HEK293 (cell line): ENCODE measurements around the gene TTN.

Experiments used
- CTCF ChIA-PET: fragments of 350-600 bp; formaldehyde crosslinking; extraction: SDS; loops from one replicate; lab custom pipeline; 2021; ENCODE audit warnings: antibody characterized with exemption; lab: Yijun Ruan, JAX
- POLR2A ChIA-PET: fragments of 300-600 bp; formaldehyde crosslinking; extraction: SDS; loops from one replicate; lab custom pipeline; 2020; ENCODE audit warnings: antibody characterized with exemption, inconsistent platforms; lab: Yijun Ruan, JAX
- H3K27ac ChIP-seq: fragments of 200-500 bp; sonication (Bioruptor generic); 2 replicates; pipeline ENCODE4 v1.5.1; 2014; ENCODE audit warnings: low read depth, low read length, control low read depth, inconsistent platforms; ENCODE audit errors: extremely low read depth
- H3K36me3 ChIP-seq, 2 experiments: fragments of 200-500 bp in 1 of 2; sonication (Bioruptor generic) in 1 of 2; 1 replicate in 1 of 2; 2 replicates in 1 of 2; pipeline ENCODE4 v1.5.1; 2014 to 2017; ENCODE audit warnings: inconsistent platforms in 2 of 2, low read length in 2 of 2; ENCODE audit not compliant: control insufficient read depth in 2 of 2, insufficient read depth in 1 of 2
- H3K4me1 ChIP-seq: fragments of 200-500 bp; sonication (Bioruptor generic); 2 replicates; pipeline ENCODE4 v1.5.1; 2014; ENCODE audit warnings: mild to moderate bottlenecking, low read length, inconsistent platforms; ENCODE audit not compliant: control insufficient read depth, insufficient read depth
- H3K4me3 ChIP-seq: 2 replicates; pipeline ENCODE4 v1.5.1; 2011; ENCODE audit warnings: low read depth, mild to moderate bottlenecking, control low read depth, low read length, moderate library complexity
- H3K9me3 ChIP-seq: fragments of 200-500 bp; sonication (Bioruptor generic); 2 replicates; pipeline ENCODE4 v1.5.1; 2014; ENCODE audit warnings: low read depth, low read length, inconsistent platforms; ENCODE audit not compliant: control insufficient read depth, insufficient read depth
- ZFP69B ChIP-seq: fragments of 450-650 bp; formaldehyde crosslinking; IDR thresholded peaks from 2 replicates; pipeline ENCODE4 v1.5.1; 2016; ENCODE audit warnings: missing biosample characterization, missing genetic modification characterization
- ZNF114 ChIP-seq: fragments of 450-650 bp; formaldehyde crosslinking; IDR thresholded peaks from 2 replicates; pipeline ENCODE4 v1.5.0; 2017; ENCODE audit warnings: missing biosample characterization, missing genetic modification characterization
- ZNF146 ChIP-seq: fragments of 450-650 bp; formaldehyde crosslinking; IDR thresholded peaks from 2 replicates; pipeline ENCODE4 v1.5.1; 2016; ENCODE audit warnings: missing biosample characterization, missing genetic modification characterization
- ZNF580 ChIP-seq: fragments of 450-650 bp; formaldehyde crosslinking; IDR thresholded peaks from 2 replicates; pipeline ENCODE4 v1.5.1; 2016; ENCODE audit warnings: missing biosample characterization, missing genetic modification characterization
- ZNF701 ChIP-seq: fragments of 450-650 bp; formaldehyde crosslinking; IDR thresholded peaks from 2 replicates; pipeline ENCODE4 v1.5.1; 2016; ENCODE audit warnings: missing biosample characterization, missing genetic modification characterization

Gene TTN

DNA sequence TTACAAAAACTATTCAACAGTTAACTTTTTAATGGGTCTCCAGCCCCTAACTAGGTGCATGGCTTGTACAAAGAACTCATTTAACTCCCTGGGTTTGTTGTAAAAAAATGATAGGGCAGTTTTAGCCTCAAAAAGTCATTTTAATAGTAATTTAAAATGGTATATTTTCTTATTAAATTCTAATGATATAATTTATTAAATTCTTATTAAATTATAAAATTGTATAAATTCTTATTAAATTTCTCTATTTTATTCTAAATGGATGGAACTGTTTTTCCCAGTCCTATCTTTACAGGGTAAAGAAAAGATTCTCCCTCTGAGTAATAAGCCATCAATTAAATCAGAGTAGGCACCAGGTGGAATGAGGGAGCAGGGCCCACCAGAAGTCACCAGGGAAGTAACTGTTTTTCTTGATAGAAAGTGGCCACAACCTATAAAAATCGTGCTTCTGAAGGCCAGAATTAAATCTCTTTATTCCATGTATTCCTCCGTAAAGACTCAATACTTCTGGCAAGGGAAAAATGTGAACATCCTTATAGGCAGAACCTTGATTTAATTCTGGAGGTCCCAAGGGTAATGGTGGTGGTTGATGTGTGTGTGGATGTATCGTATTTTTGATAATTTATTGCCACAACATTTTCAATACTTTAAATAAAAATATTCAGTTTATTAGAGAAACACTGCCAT, 329.6 kb downstream of the TTN start:
- ChIA-PET CTCF (no interaction called here), POLR2A (no interaction called here)
- no peak overlapping the region; the same call in 1 of the 2 replicates for H3K27ac ChIP-seq
- TF ChIP-seq ZFP69B (0 out of 2 replicates have a peak, but pooled peaks have one; percentile 30), ZNF114 (no peak)
- peaks cover 5% of the 10 kb centered on the region; the same call in 1 of the 2 replicates for H3K4me1 ChIP-seq
- H3K36me3 ChIP-seq, result no peaks in the 10 kb centered on the region
- H3K4me3 ChIP-seq, result peak overlapping the region; percentile 65
- no peaks in the 10 kb centered on the region for H3K9me3 ChIP-seq

DNA sequence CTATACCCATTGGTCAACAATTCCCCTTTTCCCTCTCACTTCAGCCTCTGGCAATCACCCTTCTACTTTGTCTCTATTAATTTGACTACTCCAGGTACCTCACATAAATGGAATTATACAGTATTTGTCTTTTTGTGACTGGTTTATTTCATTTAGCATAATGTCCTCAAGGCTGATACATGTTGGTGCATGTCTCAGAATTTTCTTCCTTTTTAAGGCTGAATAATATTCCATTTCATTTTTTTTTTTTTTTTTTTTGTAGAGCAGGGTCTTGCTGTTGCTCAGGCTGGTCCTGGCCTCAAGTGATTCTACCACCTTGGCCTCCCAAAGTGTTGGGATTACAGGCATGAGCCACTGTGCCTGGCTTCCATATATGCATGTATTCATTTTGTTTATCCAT, 330.7 kb downstream of the TTN start:
- Histone ChIP-seq H3K9me3 (no peaks in the 10 kb centered on the region), H3K4me3 (no peak overlapping the region), H3K27ac (no peak overlapping the region), H3K36me3 (no peaks in the 10 kb centered on the region), H3K4me1 (peaks cover 5% of the 10 kb centered on the region; the same call in 1 of the 2 replicates)
- CTCF ChIA-PET, result no interaction called here
- no peak for TF ChIP-seq ZNF701 (tag by site-specific recombination)
- TF ChIP-seq ZNF146 (tag by site-specific recombination), result peak; percentile 94
- TF ChIP-seq ZNF580 (tag by site-specific recombination), result 0 out of 2 replicates have a peak, but pooled peaks have one; percentile 17
- POLR2A ChIA-PET, result interaction anchor here (1.2 kb wide), 1 partner anchor 26 kb away, joined by 7 read pairs; the partner anchor contains the start of genes PJVK and PRKRA
